H7 (cell line): ENCODE data around the gene NPDC1. TPM values are rescaled to one million over a fixed set of nuclear protein-coding genes. Genes with fewer than 3 reads are reported as not detected.

Source experiments
- DNase-seq: peaks from one replicate; pipeline ENCODE4 v3.0.0; 2012
- H3K27me3 ChIP-seq: 2 replicates; pipeline ENCODE4 v1.6.0; 2011; ENCODE audit warnings: mild to moderate bottlenecking, low read length; ENCODE audit not compliant: control insufficient read depth, insufficient read depth
- H3K36me3 ChIP-seq: replicated peaks from 2 replicates; pipeline ENCODE4 v1.5.1; 2011; ENCODE audit warnings: low read length; ENCODE audit not compliant: control insufficient read depth, insufficient read depth
- H3K4me3 ChIP-seq: 2 replicates; pipeline ENCODE4 v1.5.1; 2011; ENCODE audit warnings: low read depth, mild to moderate bottlenecking, control low read depth, low read length, moderate library complexity; ENCODE audit not compliant: insufficient read depth
- total RNA-seq: library from RNA; depleted of rRNA; stranded (reverse); fragments of >200 nt; shearing (Covaris generic); gene quantifications from 2 replicates; pipeline ENCODE4 v1.2.3, GENCODE V29; 2014

Gene NPDC1
- total RNA-seq, 1 experiment from 2014 or later, result 10.1 TPM

DNA sequence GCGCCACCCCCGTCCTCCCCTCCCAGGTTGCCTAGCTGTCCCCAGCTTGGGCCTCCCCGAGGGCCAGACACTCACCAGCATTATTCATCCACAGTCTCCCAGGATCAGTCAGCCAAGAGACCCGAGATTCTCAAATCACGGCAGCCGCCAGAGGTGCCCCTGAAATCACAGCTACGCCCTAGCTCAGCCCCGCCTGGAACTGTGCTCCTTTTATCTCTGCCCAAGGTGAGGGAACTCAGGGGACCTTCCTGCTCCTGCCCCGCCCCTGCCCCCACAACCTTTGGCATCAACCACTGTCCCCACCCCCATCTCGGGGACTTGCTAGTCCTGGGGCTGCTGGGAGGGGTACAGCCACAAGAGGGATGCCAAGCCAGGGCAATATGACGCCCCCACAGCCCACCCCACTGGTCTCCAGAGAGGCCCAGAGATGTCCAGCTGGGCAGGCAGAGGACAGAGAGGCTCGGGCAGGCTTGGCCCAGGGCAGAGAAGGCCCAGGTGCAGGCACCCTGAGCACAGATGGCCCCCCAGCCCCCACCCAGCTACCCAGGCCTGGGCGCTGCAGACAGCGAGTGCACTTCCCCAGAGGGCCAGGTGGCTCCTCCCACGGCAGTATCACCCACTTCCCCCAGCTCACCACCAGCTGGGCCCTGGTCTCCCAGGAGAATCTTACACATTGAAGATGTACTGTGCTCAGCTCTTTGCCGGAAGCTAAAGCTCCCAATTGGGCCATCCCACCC, 13.9 kb downstream of the NPDC1 start, which contains the start of gene FUT7:
FUT7 (minus strand) TSS at position 185 of the 737 bp plus-strand sequence; CDS start at position 88, 97 bp downstream.
- no peak for DNase-seq
- Histone ChIP-seq H3K4me3 (no peak within 1 kb of the TSS), H3K27me3 (peaks cover 16% of the 10 kb centered on the region), H3K36me3 (no peaks in the 10 kb centered on the region)

DNA sequence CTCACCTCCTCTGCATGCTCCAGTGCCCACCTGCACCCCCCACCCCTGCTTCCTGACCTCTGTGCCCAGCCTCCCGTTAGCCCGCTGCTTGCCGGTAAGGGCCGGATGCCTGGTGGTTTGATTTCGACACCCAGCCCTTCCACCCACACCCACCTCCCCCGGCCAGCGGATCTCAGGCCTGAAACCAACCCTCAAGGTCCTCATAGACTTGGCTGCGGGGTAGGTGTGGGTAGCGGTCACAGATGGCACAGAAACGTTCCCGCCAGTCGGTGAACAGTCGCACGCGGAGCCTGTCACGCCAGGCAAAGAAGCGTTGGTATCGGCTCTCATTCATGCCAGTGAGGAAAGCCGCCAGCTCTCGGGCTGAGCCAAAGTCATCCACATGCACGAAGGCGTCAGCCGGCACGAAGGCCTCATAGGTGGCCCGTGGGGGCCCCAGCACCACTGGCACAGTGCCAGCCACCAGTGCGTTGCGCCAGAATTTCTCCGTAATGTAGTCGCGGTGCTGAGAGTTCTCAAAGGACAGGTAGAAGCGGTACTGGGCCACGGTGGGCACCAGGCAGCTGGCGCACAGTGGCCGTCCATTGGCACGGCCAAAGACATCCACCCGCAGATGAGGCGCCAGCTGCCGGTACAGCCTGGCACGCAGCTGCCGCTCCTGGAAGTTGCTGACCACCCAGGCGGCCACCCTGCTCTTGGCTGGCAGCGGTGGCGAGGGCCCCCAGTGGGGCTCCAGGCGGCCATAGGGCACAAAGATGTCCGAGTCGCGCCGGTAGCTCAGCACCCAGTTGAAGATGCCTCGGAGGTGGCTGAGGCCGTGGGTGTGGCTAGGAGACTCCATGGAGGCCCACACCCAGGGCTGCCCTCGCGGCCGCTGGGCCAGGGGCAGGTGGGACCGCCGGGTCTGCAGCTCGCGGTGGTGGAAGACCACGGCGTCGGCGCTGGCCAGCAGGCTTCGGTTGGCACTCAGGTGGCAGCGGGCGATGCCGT, 15.1 kb downstream of the NPDC1 start:
- peaks cover 17% of the 10 kb centered on the region for H3K27me3 ChIP-seq
- H3K4me3 ChIP-seq, result no peak overlapping the region
- DNase-seq, result no peak
- no peaks in the 10 kb centered on the region for H3K36me3 ChIP-seq

DNA sequence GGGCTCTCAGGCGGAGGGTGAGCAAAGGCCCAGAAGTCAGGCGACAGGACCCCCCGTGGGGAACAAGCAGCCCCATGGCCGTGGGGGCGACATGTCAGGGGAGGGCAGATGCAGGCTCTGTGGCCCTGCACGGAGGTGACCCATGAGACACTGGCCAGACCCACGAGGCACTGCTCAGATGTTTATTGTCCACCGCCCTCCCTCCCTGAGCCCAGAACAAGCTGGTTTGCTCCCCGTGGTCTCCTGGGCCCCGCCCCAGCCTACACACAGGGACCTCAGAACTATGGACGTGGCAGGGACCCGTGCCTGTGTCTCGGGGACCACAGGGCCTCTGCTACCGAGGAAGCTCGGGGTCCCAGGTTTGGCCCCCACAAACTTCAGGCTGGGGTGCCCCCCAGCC, 16.0 kb downstream of the NPDC1 start:
- Histone ChIP-seq H3K27me3 (peaks cover 17% of the 10 kb centered on the region), H3K4me3 (no peak overlapping the region), H3K36me3 (no peaks in the 10 kb centered on the region)
- DNase-seq, result no peak

DNA sequence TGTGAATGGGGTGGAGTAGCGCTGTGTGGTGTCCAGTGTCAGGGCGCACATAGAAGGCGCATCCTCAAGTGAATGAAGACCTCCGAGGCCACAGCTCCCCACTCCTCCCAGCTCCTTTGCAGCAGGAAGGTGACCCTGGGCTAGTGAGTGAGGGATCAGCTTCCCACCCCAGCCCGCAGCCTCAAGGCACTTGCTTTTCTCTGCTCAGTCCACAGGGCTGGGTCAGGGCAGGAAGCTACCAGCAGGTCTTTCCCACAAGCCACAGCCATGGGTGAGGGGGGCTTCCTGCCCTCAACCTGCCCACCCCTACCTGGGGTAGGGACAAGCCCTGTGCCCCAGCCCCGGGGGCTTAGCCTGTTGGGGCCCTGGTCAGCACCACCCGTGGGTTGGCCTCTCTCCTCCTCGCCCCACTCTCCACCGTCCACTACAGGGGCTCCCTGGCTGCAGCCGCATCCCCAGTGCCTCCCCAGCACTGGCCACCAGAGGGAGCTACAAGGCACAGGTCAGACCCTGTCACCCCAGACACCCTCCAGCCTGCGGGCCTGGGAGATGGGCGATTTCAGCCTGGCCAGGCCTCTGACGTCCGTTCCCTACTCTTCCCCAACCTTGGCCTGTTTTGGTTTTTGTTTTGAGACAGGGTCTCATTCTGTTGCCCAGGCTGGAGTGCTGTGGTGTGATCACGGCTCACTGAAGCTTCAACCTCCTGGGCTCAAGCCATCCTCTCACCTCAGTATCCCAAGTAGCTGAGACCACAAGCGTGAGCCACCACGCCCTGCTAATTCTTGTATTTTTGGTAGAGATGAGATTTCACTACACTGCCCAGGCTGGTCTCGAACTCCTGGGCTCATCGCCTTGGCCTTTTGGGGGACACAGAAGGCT, 16.7 kb downstream of the NPDC1 start:
- peak; percentile 94 for DNase-seq
- Histone ChIP-seq H3K27me3 (peaks cover 17% of the 10 kb centered on the region), H3K4me3 (peak overlapping the region; percentile 53; the same call in 1 of the 2 replicates), H3K36me3 (no peaks in the 10 kb centered on the region)

DNA sequence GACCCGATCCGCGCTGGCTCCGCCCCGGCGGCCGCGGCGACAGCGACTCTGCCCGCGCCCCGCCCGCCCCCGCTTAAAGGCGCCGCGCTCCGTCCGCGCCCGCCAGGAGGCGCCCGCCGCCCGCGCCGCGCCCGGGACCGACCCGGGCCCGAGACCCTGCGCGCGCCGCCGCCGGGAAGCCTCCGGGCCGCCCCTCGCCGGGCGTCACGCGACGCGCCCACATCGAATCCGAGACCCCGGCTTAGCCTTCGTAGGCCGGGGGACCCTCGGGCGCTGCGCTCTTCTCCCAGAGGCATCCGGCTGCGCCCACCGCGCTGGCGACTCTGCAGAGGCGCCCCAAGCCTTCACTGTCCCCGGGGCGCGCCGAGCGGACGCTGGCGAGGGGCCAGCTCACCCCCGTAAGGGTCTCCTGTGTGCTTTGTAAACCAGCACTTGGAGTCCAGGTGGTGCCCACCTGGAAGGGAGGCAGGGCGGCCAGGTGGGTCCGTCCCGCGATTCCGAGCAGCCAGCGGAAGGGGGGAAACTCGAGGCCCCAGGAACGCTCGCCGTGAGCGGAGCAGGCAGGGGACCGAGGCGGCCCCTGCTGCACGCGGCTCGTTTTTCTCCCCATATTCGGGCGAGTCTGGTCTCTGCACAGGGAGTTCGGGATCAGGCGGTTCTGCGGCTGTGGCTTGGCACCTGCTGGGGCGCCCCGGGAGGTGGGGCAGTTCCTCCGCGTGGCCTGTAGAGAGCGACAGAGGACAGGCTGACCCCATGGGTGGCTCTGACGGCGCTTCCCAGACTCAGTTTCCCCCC, 17.5 kb downstream of the NPDC1 start:
- peak; percentile 97 for DNase-seq
- H3K36me3 ChIP-seq, result no peaks in the 10 kb centered on the region
- peak overlapping the region; percentile 53 for H3K4me3 ChIP-seq
- H3K27me3 ChIP-seq, result peaks cover 17% of the 10 kb centered on the region

DNA sequence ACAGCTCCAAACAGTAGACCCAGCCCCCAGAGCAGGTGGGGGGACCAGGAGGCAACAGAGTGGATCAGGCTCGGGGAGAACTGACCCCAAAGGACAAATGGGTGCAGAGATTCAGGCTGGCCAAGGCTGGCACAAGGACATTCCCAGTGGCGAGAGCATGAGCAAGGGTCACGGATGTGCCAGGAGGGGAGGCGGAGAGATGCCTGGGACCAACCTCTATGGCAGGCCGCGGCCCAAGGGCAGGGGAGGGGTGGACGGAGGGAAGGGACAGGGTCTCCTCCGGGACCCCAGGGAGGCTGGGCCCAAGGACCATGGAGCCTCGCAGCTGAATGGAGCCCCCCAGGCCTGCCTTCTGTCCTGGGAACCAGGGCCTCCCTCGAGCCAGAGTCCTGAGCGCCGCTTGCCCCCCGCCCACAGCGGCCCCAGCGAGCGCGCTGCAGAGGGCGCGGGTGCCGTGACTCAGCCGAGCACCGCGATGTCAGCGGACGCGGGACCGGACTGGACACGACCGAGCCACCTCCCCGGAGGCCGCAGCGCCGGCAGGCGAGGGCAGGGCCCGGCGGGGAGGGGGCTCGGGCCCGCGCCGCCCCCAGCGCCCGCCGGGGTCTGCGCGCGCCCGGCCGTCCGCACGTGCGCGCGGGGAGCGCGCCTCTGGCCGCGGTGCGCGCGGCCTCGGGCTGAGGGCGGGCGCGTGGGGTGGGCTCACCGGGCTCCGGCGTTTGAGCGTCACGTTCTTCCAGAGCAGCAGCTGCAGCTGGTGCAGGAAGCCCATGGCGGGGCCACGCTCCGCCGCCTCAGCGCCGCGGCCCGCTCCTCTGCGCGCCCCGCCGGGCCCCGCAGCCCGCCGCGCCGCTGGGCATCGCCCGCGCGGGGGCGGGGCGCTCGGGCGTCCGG, 18.4 kb downstream of the NPDC1 start, which contains the start of gene ABCA2:
ABCA2 (minus strand) TSS at position 869 of the 894 bp plus-strand sequence; CDS start at position 772, 97 bp downstream.
- peak; percentile 81 for DNase-seq
- no peaks in the 10 kb centered on the region for H3K36me3 ChIP-seq
- peak within 1 kb of the TSS; percentile 53 for H3K4me3 ChIP-seq

DNA sequence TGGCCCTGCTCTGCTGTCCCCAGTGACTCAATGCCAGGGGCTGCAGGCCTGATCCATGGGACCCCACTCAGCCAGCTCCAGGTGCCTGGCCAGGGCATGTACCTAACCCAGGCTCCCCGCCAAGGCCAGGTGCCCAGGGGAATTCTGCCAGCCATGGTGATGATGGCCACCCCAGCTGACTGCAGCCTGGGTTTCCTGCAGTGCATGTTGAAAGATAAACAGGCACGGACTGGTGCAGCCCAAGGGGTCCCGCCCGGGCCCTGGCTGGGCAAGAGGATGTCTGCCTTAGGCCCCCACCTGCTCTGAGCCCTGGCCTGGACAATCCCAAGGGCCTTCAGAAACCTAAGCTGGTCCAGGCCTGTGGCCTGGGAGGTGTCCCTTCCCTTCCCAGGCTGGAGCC, 19.1 kb downstream of the NPDC1 start:
- peaks cover 17% of the 10 kb centered on the region for H3K27me3 ChIP-seq
- DNase-seq, result no peak
- no peaks in the 10 kb centered on the region for H3K36me3 ChIP-seq
- H3K4me3 ChIP-seq, result no peak overlapping the region

More for the DNA sequence above, 18.4 kb downstream of the NPDC1 start, which contains the start of gene ABCA2:
- peaks cover 17% of the 10 kb centered on the region for H3K27me3 ChIP-seq

DNA sequence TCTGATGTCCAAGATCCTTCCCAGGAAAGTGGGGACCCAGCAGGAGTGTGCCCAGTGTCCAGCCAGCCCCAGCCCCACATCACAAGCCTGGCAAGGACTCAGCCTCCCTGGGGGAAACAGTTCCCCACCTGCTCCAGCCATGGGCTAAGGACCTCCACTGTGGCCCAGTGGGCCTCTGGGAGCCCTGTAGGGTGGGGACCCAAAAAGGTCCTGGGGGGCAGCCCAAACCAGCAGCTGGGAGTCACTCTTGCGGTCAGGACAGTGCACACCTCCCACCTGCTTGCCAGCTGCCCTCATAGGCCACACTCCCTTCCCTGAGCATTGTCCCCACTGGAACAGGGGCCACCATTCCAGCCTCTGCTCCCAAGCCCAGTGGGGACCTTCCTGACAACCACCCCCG, 19.6 kb downstream of the NPDC1 start:
- Histone ChIP-seq H3K36me3 (no peaks in the 10 kb centered on the region), H3K4me3 (no peak overlapping the region), H3K27me3 (peaks cover 17% of the 10 kb centered on the region)
- DNase-seq, result no peak

DNA sequence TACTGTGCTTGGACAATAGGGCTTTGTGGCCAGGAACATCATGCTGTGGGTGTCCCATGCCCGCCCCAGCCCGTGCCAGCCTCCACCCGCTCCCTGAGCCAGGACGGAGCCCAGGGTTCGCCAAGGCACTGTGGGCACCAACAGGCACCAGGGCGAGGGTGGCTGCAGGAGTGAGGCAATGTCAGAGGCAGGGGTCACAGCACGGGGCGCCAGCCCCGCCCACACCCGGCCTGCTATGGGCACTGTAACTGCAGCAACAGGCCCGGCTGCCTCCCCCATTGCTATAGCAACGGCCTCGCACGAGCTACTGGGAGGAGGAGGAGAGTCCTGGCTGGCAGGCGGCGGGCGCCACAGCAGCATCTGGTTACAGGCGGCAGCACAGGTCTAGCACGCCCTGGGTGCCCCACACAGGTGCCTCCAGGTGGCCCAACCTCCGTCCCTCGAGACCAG, 20.4 kb downstream of the NPDC1 start:
- H3K36me3 ChIP-seq, result no peaks in the 10 kb centered on the region
- no peak overlapping the region for H3K4me3 ChIP-seq
- no peak for DNase-seq
- H3K27me3 ChIP-seq, result peaks cover 17% of the 10 kb centered on the region

DNA sequence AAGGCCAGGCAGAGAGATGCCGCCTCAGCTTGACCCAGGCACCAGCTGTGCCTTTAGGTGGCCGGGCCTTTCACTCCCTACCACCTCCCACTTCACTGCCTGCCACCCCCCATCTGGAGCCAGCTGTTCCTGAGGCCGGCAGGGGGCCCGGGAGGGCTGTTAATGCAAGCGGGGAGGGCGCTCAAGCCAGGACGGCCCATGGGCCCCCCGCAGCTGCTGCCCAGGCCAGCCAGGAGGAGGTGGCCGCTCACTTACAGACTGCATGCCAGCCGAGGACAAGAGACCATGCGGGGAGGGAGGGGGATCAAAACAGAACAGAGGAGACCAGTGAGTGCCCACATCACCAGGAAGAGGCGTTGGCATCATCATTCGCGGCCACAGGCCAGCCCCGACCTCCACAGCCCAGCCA, 22.4 kb downstream of the NPDC1 start:
- DNase-seq, result no peak
- Histone ChIP-seq H3K27me3 (peaks cover 10% of the 10 kb centered on the region), H3K36me3 (no peaks in the 10 kb centered on the region), H3K4me3 (no peak overlapping the region)

DNA sequence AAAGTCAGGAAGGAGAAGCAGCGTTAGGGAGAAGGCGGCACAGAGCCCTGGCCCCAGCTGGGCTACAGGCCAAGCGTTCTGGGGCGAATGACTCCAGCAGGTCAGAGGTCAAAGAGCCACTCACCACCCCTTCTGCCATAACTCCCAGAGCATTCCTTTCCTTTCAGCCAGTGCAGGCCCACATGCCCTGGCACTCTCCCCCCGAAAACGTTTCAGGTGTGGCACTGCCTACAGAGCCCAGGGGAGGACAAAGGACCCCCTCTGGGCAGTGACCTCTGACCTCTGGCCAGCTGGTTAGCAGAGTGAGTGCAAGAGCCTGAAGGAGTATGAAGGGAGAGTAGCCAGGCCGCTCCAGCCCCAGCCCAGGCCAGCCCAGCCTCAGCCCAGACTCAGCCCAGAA, 22.8 kb downstream of the NPDC1 start:
- Histone ChIP-seq H3K27me3 (peaks cover 6% of the 10 kb centered on the region), H3K36me3 (no peaks in the 10 kb centered on the region), H3K4me3 (no peak overlapping the region)
- no peak for DNase-seq

DNA sequence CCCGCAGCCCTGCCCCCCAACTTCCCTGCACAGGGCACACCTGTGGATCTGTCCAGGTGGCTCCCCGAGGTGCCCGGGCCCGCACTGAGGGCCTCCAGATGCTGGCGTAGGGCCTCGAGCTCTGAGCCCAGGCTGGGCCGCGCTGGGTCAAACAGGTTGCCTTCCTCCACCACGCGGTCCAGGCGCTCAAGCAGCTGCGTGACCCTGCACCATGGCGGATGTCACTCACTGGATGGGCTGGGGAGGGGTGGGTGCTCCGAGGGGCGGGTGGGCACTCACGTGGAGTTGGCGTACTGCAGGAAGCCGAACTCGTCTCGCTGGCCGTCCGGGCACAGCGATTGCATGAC, 23.3 kb downstream of the NPDC1 start:
- DNase-seq, result no peak
- Histone ChIP-seq H3K36me3 (no peaks in the 10 kb centered on the region), H3K27me3 (peaks cover 6% of the 10 kb centered on the region), H3K4me3 (no peak overlapping the region)
